Inflammatory macrophage (primary cell): ENCODE measurements around the gene KRTAP5-6.
"Not testable (repeated sequence)": the region's sequence is repeated elsewhere in the genome, so short reads cannot be mapped to it uniquely, and the experiment has no call there.

Source experiments
- DNase-seq, 2 donors: peaks; one replicate each; pipeline ENCODE4 v3.0.0-alpha.2; 2020 to 2022

The KRTAP5-6 gene

DNA sequence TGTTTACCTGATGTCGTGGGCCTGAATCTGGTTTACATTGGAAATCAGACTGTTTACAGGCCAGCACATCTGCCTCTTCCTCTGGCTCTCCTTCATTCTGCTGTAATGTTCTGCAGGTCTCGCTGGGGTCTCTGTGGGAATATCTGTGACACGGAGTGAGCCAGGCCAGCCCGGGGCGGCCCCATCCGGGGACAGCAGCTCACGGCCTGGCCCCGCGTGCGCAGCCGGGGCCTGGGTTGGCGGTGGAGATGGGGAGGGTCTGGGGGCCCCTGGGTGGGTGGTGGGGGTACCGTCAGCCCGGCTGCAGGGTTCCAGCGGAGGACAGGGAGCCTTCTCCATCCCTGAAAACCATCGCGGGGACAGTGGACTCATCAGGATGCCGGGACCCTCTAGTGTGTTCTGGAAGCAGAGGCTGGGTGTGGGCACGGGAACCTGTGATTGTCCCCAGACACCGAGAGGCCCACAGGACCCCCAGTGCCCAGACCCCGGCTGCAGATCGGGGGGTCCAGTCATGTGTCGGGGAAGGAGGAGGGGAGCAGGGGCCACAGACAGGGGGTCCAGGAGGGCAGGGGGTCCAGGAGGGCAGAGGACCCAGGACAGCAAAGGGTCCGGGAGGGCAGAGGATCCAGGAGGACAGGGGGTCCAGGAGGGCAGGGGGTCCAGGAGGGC is 13.0 kb upstream of the KRTAP5-6 start:
- DNase-seq = not testable (repeated sequence)

DNA sequence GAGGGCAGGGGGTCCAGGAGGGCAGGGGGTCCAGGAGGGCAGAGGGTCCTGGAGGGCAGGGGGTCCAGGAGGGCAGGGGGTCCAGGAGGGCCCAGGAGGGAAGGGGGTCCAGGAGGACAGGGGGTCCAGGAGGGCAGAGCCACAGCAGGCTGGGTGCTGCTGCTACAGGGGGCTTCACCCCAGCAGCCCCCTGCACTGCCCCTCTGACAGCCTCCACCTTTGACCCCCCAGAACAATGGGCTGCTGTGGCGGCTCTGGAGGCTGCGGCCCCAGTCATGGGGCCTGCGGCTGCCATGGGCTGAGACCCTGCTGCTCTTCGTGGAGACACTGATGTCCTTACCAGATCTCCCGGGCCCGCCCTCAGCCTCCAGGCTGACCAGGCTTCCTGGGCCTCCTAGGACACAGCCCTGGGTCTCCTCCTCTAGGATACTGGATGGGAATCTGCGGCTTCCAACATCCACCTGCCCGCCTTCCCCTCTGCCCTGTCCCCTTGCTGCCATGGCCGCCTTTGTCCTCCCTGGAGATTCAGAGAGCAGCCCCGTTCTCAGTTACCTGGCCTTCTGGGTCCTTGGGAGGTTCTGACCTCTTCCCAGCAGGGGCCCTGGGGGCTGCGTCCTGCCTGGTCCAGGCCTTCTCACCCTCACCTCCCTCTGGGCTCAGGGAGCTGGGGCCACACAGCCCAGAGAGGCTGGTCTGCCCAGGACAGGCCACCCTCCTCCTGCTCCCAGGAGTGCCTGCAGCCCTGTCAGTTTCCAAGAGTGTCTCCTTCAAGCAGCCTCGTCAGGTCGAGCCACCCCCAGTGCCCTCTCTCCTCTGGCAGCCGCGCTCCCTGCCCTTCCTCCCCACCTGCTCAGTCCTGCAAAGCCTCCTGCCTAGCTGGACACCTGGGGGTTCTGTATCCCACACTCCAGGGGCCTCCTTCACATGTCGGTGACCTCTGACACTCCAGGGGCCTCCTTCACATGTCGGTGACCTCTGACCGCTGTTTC is 11.8 kb upstream of the KRTAP5-6 start:
- not testable (repeated sequence) for DNase-seq

DNA sequence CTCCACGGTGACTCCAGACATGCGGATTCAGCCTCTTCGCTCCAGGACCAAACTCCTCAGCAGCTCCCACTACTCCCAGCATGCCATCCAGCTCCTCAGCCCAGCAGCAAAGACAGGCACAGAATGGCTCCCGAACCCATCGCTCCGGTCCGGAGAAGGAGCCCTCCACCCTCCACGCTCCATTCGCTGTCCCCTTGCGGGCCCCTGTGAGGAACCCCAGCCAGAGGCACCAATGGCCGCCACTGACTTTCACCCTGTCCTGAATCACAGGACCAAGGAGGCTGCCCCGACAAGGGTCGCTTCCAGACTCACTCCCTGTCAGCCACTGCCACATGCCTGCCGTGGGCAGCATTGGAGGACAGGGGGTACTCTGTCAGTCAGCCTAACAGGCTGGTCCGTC is 10.8 kb upstream of the KRTAP5-6 start:
- not testable (repeated sequence) for DNase-seq

DNA sequence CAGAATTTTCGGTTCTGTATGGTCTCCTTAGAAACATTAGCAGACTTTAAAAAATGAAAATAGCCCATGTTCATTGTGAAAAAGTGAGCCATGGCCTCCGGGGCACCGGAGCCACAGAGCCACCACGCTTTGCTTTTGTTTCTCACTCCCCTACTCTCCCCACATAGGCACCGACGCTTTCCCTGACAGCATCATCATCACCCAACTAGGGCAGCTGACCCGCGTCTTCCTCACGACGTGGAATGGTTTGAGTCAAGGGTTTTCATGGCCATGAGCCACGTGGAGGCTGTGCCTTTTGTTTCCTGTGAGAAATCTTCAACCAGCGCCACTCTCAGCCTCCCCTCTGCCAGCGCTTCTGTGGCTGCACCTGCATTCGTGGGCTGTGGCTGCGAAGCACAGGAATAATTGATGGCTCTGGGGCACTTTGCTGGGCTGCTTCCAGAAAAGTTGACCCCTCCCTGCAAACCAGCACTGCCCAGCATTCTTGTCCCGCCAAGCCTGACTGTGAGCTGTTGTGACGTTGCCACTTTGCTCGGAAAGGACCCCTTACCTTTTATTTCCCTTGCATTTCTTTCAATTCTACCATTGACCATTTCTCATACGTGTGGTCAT is 8.6 kb upstream of the KRTAP5-6 start:
- not testable (repeated sequence) for DNase-seq

DNA sequence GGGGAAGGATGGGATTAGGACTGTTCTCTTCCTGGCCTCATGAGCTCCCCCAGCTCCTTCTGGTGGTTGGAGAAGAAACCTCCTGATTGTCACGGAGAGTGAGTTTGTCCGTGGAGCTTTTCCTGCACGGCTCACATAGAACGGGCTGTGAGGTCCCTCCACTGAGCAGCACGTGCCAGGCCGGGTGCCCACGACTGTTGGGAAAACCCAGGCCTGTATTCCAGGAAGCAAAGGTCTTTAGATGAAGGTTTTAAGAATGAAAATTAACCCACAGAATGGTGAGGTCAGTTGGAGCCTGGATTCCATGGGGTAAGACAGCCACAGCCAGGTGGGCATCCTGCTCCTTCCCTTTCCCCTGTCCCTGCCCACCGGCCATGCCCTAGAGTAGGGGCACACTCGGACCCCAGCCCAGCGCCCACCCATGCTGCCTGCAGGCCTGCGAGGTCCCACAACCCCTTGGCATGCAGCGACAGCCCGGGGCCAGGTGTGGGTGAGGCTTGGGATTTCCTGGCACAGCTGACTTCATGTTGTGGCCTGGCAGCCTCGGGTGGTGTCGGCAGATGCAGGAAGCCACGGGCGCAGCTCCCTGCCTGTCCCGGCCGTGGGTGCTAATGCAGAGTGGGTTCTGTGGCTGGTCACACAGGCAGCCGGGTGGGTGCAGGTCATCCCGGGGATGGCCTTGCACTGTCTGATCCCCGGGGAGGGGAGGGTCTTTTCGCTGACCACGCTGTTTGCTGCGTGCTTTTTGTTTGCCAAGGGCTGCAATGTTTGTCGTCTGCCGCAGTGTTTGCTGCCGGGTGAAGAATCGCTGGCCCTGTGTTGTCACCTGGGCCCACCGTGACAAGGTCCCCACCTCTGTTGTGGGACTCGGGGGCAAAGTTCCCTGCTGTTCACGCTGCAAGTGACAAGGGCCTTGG is 7.5 kb upstream of the KRTAP5-6 start:
- DNase-seq = not testable (repeated sequence)

DNA sequence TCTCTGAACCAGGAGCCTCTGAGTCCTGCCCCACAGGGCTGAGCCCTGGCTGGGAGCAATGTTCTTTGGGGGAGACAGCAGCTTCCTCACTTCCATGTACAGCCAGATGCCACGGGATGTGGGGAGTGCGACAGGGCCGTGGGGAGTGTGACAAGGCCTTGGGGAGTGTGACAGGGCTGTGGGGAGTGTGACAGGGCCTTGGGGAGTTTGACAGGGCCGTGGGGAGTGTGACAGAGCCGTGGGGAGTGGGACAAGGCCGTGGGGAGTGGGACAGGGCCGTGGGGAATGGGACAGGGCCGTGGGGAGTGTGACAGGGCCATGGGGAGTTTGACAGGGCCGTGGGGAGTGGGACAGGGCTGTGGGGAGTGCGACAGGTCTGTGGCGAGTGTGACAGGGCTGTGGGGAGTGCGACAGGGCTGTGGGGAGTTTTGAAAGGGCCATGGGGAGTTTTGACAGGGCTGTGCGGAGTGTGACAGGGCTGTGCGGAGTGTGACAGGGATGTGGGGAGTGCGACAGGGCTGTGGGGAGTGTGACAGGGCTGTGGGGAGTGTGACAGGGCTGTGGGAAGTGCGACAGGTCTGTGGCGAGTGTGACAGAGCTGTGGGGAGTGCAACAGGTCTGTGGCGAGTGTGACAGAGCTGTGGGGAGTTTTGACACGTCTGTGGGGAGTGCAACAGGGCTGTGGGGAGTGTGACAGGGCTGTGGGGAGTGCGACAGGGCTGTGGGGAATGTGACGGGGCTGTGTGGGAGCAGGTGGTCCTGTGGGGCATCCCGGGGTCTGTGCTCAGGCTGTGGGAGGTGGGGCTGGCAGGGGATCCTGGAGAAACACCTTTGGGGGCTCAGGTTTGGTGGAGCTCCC is 6.6 kb upstream of the KRTAP5-6 start:
- DNase-seq = no peak

DNA sequence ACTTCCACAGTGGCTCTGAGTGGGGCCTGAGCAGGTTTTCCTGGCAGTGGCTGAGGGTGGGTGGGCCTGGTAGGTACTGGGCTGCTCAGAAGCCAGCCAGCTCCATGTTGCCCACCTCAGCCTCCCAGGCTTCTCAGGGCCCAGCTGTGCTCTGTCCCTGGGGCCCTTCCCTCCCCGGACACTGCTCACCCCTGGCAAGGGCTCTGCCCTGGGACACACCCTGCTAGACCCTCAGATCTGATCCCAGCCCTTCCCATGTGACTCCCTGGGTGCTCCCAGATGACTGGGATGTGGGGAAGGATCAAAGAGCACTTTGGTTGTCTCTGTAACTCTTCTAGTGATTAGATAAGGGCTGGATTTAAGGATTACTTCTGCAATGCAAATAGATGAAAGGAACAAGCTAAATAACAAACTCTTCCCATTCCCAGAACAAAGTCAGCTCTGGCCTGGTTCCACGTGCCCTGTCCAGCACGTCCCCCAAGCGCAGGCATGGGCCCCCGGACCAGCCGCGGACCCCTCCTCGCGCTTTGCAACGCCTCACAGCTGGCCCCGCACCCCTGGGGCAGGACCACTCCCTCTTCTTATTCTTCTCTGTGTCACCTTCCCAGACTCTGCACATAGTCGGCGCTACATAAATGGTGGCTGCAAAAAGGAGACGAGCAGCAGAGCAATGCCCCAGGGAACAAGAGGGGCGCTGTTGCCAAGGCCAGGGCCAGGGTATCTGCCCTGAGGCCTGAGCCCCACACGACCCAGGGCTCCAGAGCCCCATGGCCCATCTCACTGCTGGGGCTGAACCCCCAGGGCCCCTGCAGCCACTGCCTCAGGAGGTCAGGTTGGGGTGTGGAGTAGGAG is 5.7 kb upstream of the KRTAP5-6 start:
- DNase-seq = no peak

DNA sequence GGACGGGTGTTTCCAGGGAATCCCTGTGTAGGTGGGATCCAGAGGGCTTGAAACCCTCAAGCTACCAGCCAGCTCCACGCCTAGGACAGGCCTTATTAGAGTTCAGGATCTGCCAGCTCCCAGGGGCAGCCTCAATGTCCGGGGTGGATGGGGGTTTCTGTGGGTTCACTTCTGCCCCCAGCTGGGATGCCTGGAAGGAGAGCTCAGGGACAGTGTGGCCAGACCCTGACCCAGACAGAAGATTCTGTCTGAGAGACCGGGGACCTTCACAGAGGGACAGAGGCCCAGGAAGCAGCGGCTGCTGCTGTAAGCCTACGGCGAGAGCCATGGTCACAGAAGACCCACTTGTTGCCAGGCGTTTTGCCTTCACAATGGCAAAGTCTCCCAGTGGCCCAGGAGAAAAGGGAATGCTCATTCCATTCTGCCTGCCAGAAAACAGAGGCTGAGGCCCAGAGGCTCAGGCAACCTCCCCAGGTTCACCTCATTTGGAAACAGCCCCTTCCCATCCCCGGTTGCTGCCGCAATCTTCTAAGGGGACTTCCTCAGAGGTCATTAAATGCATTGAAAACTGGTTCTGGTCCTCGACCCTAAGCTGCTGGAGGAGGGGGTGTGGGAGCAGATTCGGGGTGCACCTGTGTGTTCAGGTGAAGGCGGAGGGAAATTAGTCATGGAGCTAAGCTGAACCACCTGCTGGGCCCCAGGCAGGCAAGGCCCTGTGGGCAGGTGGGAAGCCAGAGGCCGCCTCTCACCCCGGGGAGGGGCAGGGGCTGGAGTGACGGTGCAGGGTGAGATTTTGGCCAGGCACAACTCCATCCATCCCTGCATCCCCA is 4.9 kb upstream of the KRTAP5-6 start:
- no peak for DNase-seq

DNA sequence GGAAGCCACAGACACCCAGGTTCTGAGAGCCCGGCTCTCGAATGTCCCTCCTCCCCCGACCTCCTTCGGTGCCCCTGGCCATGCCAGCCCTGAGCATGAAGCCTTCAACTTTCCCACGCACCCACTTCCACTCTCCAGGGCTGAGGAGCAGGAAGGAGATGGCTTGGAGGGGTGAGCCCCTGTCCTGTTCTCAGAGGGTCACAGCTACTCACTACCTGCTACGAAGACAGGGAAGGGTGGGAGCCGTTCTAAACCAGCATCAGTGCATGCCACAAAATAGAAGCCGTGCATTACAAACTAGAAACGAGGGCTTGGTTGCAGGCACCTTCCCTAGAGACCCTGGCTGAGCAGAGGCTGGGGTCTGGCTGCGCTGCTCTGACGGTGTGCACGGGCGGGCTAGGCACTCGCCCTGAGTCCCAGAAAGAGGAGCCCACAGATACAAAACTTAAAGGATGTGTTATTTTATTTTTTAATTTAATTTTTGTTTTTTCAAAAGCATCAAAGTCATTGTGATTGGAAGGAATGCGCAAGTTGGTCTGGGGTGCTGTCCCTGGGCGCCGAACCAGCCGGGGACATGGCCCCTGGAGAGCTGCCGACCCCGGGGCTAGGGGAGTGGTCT is 4.2 kb upstream of the KRTAP5-6 start:
- no peak for DNase-seq

DNA sequence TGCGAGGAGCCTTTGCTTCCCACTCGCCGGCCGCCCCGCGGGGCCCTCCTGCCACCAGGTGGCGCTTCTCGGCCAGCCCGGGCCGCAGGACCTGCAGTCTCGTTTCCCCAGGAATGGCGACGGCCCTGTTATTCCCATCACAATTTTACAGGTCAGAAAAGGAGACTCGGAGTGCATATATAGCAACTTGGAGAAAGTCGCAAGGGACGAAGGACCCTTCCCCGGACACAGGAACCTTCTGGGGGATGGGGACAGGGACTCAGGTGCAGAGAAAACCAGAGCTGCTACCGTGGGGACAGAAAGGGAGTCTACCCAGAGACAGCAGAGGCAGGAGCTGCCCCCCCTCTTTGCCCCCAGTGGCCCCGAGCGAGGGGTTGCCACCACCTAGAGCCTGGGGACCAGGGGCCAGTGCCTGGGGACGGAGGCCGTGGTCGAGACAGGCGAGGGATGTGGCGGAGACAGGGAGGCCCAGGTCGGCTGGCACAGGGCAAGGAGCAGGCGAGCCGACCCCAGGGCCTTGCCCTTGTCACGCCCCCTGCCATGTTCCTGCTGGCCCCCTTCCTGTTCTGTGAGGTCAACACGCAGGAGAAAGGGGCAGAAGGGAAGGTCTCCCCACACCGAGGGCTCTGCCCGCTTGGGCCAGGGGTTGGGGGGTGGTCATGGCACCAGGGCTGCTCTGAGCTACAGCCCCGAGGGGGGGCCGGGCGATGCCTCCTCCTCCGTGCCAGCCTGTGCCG is 3.5 kb upstream of the KRTAP5-6 start:
- DNase-seq = peak; percentile 51 to 63

DNA sequence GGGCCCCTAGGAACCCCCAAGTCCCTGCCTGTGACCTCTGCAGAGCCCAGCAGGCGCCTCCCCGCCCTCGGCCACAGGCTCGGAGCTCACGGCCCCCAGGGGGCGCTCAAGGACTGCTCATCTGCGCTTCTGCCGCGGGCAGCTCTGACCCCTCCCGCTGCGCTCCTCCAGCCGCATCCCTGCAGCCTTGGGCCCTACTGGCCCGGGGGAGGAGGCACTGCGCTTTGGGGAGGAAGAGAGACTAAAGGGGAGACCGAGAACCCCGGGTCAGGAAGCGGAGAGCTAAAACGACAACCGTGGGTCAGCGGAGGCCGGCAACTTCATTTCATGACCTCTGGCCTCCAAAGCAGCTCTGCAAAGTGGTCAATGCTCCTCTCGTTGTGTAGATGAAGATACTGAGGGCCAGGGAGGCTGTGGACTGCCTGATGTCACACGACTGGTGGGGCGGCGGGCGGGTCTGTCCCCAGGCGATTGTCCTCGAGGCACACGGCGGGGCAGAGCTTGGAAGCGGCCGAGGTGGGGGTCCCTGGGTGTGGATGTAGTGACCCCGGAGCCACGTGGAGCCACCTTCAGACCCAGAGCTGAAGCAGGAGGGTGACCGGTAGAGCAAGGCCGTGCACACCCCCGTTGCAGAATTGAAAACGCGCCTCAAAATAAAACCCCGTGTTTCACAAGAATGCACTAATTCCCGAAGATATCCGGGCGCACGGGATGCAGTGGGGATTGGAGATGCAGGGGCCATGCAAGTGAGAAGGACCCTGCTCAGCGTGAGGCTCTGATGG is 2.7 kb upstream of the KRTAP5-6 start:
- DNase-seq = peak; percentile 87 to 90

DNA sequence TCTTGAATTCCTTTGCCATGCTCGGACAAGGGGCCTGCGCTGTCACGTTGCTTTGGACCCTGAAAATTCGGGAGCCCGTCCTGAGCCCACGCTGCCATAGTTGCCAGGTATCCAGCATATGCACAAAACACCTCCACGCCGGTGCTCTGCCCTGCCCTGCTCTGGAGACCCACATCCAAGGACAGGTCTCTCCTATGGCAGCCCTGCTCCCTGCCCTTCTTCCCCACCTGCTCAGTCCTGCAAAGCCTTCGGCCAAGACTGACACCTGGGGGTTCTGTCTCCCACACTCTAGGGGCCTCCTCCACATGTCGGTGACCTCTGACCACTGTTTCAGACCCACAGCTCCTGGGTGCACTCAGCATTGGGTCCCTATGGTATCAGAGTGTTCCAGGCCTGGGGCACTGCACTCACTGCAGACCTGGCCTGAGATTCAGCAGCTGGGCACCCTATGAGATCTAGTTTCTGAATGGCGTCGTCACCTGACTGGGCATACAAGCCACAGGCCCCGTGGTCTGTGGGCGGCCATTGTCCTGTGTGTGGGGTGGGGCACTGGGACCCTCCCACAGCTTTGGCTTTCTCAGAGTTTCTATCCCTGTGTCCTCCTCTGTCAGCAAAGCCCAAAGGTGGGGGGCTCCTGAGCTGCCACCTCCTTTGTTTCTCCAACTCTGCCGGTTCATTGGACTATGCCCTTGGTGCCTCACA is 2.0 kb upstream of the KRTAP5-6 start:
- DNase-seq = no peak

DNA sequence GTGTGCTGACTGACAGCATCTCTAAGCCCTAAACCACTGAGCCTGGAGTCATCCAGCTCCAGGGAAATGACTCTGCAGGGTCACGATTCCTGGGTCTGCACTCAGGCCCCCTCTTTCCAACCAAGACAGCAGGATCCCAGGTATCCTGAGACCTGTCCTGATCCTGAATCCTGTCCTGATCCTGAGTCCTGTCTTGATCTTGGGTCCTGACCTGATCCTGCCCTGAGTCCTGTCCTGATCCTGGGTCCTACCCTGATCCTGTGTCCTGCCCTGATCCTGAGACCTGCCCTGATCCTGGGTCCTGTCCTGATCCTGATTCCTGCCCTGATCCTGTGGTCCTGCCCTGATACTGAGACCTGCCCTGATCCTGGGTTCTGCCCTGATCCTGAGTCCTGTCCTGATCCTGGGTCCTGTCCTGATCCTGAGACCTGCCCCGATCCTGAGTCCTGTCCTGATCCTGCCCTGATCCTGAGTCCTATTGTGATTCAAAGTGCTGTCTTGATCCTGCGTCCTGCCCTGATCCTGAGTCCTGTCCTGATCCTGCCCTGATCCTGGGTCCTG is 1.4 kb upstream of the KRTAP5-6 start:
- DNase-seq = no peak

DNA sequence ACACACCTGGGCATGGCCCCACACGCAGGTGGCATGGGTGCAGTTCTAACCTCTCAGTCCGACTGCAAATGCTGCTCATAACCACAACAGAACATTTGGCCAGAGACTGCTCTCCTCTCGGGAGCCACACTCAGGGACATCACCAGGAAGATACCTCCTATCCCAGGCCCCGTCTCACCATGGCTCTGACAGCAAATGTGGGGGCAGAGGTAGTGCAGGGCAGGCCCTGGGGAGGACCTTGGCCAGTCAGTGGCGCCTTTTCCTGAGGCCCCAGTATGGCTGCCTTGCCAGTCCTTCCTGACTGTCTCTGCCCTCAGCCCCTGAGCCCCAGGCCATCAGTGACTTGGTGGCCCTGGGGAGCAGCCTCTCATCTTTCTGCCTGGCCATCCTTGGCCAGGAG is 2.8 kb downstream of the KRTAP5-6 start:
- DNase-seq = no peak

DNA sequence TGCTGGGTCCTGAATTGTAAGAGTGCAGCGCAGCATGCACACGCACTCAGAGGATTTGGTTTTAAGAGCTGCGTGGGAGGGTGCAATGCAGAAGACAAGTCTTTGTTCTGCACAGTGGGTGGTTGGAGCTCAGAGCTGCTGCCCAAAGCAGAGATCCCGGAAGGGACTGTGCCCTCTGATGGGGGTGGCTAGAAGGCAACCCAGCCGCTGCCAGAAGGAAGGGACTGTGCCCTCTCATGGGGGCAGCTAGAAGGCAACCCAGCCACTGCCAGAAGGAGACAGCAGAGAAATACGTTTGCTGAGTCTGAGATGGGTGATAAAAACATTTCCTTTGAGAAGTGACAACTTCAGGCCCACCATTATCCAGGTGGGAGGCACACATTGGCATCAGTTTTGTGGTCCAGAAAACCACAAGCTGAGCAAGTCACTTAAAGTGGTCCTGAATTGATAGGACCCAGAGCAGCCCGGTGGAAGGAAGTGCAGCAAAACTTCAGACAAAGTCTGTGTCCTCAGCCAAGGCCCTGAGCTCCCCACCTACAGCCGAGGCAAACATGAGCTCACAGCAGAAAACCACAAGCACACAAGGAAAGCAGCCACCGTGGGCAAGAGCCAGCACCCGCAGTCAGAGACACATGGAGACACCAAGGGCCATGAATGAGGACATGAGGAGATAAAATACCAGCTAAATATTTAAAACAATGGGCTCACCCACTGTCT is 4.3 kb downstream of the KRTAP5-6 start:
- DNase-seq = peak in 1 of 2 donors; percentile 29

DNA sequence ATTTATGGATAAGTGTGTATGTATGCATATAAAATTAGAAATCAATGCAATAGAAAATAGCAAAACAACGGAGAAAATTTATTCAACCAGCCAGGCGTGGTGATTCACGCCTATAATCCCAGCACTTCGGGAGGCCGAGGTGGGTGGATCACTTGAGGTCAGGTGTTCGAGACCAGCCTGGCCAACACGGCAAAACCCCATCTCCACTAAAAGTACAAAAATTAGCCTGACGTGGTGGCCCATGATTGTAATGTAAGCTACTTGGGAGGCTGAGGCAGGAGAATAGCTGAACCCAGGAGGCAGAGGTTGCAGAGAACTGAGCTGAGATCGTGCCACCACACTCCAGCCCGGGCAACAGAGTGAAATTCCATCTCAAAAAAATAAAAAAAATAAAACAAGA is 5.5 kb downstream of the KRTAP5-6 start:
- DNase-seq = no peak
